ENCODE measurements around the gene BHLHE23.

- TF ChIP-seq CEBPB (IDR thresholded peaks at IDR 0.05) (no peak), TAF1 (IDR thresholded peaks at IDR 0.05; ENCODE audit: low read depth) (no peak), EP300 (IDR thresholded peaks at IDR 0.05; ENCODE audit: borderline replicate concordance) (no peak)
These were observed 37.5 kb downstream of the BHLHE23 start for GRCh38 chr20:62969179-62969760.
